ENCODE measurements around the gene CLIC1. TPM values are rescaled to one million over a fixed set of nuclear protein-coding genes. Genes with fewer than 3 reads are reported as not detected.

CLIC1 gene
- total and polyA plus RNA-seq, 10 of the 15 experiments (the other 5 are each of a cell fraction or from before 2014, with no cell fraction given) = 446 to 1,266 (median 636) TPM

DNA sequence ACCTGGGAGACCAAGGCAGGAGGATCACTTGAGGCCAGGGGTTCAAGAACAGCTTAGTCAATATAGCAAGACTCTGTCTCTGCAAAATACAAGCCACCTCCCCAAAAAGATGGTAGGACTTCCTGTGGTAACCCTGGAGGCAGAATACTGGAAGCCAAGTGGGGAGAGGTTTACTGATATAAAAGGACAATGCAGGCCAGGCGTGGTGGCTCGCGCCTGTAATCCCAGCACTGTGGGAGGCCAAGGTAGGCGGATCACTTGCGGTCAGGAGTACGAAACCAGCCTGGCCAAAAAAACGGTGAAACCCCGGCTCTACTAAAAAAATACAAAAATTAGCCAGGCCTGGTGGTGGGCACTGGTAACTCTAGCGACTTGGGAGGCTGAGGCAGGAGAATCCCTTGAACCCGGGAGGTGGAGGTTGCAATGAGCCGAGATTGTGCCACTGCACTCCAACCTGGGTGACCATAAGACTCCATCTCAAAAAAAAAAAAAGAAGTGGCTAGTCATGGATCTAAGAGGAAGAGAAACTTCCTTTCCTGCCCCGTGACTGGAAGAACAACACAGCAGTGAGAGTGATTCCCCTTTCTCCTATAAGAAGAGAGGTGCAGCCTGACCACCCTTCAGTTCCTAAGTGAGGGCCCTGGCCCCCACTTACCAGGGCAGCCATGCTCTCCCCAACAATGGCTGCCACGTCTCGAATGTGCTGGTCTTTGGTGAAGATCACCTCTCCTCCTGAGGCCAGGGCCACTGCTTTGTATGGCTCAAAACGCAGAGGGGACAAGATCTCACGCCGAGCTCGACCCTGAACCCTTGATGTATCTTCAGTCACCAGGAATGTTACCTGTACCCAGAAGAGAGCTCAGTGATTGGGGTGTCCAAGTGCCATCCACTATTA is 32.3 kb upstream of the CLIC1 start:
- Histone ChIP-seq H2AFZ (ENCODE audit: control insufficient read depth, low read depth, low read length) (no peak overlapping the region), H3K36me3 (ENCODE audit: control insufficient read depth in 2 of 2, insufficient read depth in 2 of 2, low read length in 1 of 2) (no peaks in the 10 kb centered on the region), H3K9me3 (replicated peaks; ENCODE audit: control insufficient read depth, insufficient read depth, low read length) (no peaks in the 10 kb centered on the region), H3K27me3 (replicated peaks in 1 of 2; ENCODE audit: control insufficient read depth in 2 of 2, insufficient read depth in 2 of 2, low read length in 1 of 2) (no peaks in the 10 kb centered on the region), H3K9ac (ENCODE audit: control insufficient read depth, insufficient read depth, low read length) (no peak overlapping the region), H3K4me2 (ENCODE audit: control insufficient read depth, insufficient read depth) (no peak overlapping the region), H4K20me1 (ENCODE audit: control insufficient read depth, insufficient read depth) (no peaks in the 10 kb centered on the region), H3K4me1 (ENCODE audit: control insufficient read depth, insufficient read depth, low read length) (no peaks in the 10 kb centered on the region), H3K27ac (ENCODE audit: control insufficient read depth, insufficient read depth) (no peak overlapping the region), H3K4me3 (no peak overlapping the region), H3K79me2 (ENCODE audit: control insufficient read depth, insufficient read depth, low read length) (no peaks in the 10 kb centered on the region)
- ATAC-seq (no peak), DNase-seq (ENCODE audit: low read depth, low spot score) (no peak), FAIRE-seq (no peak)
- ChIA-PET SMC1A (ENCODE audit: uncharacterized antibody, unreplicated experiment) (interaction anchor here (1.0 to 4.8 kb wide), 11 partner anchors 19 to 130 kb away, joined by 3 to 42 read pairs (median 4); partner anchors contain the start of genes CLIC1, DDAH2, LY6G5C and MSH5), CTCF (interaction anchor here (0.7 to 9.2 kb wide), 18 partner anchors 10 to 192 kb away, joined by 3 to 208 read pairs (median 10); partner anchors contain the start of genes CLIC1, DDAH2, HSPA1A and HSPA1L), RAD21 (ENCODE audit: unreplicated experiment) (interaction anchor here (0.7 to 3.6 kb wide), 9 partner anchors 29 to 146 kb away, joined by 4 to 44 read pairs (median 5); partner anchors contain the start of genes ABHD16A, DDAH2, GPANK1 and MSH5), POLR2A (interaction anchor here (0.5 to 3.0 kb wide), 4 partner anchors 31 to 64 kb away, joined by 3 to 27 read pairs (median 5); partner anchors contain the start of genes CLIC1, HSPA1B and MSH5)
- intact Hi-C loops (cut with micrococcal nuclease; ENCODE audit: unreplicated experiment) (loop anchor here (1.0 to 2.0 kb wide), 2 partner anchors 40 to 88 kb away; partner anchors contain the start of gene DDAH2), in situ Hi-C loops (cut with MboI) (no loop called here)
- no TSS peak for BruUV-seq (replicated peaks)
- 91% methylated on average over 18 of the region's 18 CpGs for WGBS (ENCODE audit: insufficient coverage, insufficient replicate concordance, low lambda C conversion rate, missing lambda C conversion rate)
- TF ChIP-seq POU2F2 (IDR thresholded peaks at IDR 0.05; ENCODE audit: borderline replicate concordance, low read depth, low read length) (no peak), RAD21 (IDR thresholded peaks at IDR 0.05; ENCODE audit: insufficient read depth, low read depth, low read length) (no peak)

GRCh38 chr6:31767096-31767645 is 30.8 kb upstream of the CLIC1 start:
- FAIRE-seq (no peak), DNase-seq (ENCODE audit: low read depth, low spot score) (no peak), ATAC-seq (no peak)
- no peak overlapping the region for H3K27ac ChIP-seq (ENCODE audit: control insufficient read depth, insufficient read depth)
- in situ Hi-C loops (cut with MboI) (no loop called here), intact Hi-C loops (cut with micrococcal nuclease; ENCODE audit: unreplicated experiment) (no loop called here)
- H3K4me1 ChIP-seq (ENCODE audit: control insufficient read depth, insufficient read depth, low read length) = no peaks in the 10 kb centered on the region
- 78% methylated on average over 6 of the region's 6 CpGs for WGBS (ENCODE audit: insufficient coverage, insufficient replicate concordance, low lambda C conversion rate, missing lambda C conversion rate)
- CTCF ChIA-PET = interaction anchor here (9.2 kb wide), 1 partner anchor 33 kb away, joined by 208 read pairs; the partner anchor contains the start of genes CLIC1, DDAH2 and MSH5
- H2AFZ ChIP-seq (ENCODE audit: control insufficient read depth, low read depth, low read length) = no peak overlapping the region
- no peaks in the 10 kb centered on the region for H3K36me3 ChIP-seq (ENCODE audit: control insufficient read depth in 2 of 2, insufficient read depth in 2 of 2, low read length in 1 of 2)
- POLR2A ChIA-PET = no interaction called here
- H3K4me2 ChIP-seq (ENCODE audit: control insufficient read depth, insufficient read depth) = no peak overlapping the region
- RAD21 ChIA-PET (ENCODE audit: unreplicated experiment) = no interaction called here
- no peak overlapping the region for H3K4me3 ChIP-seq
- H3K79me2 ChIP-seq (ENCODE audit: control insufficient read depth, insufficient read depth, low read length) = no peaks in the 10 kb centered on the region
- H3K9ac ChIP-seq (ENCODE audit: control insufficient read depth, insufficient read depth, low read length) = no peak overlapping the region
- no peaks in the 10 kb centered on the region for H4K20me1 ChIP-seq (ENCODE audit: control insufficient read depth, insufficient read depth)
- no peaks in the 10 kb centered on the region for H3K27me3 ChIP-seq (replicated peaks in 1 of 2; ENCODE audit: control insufficient read depth in 2 of 2, insufficient read depth in 2 of 2, low read length in 1 of 2)
- no TSS peak for BruUV-seq (replicated peaks)
- H3K9me3 ChIP-seq (replicated peaks; ENCODE audit: control insufficient read depth, insufficient read depth, low read length) = no peaks in the 10 kb centered on the region
- SMC1A ChIA-PET (ENCODE audit: uncharacterized antibody, unreplicated experiment) = interaction anchor here (1.6 kb wide), 1 partner anchor 30 kb away, joined by 3 read pairs; no protein-coding TSS in a partner anchor
- TF ChIP-seq CHD1 (IDR thresholded peaks at IDR 0.05; ENCODE audit: low read depth, low read length) (no peak), POLR2AphosphoS2 (IDR thresholded peaks at IDR 0.05; ENCODE audit: low read depth, low read length) (no peak), TBL1XR1 (IDR thresholded peaks at IDR 0.05; ENCODE audit: low read depth, low read length) (no peak), NFXL1 (IDR thresholded peaks at IDR 0.05; ENCODE audit: borderline replicate concordance) (no peak)
- TF ChIP-seq, protein P1, sequence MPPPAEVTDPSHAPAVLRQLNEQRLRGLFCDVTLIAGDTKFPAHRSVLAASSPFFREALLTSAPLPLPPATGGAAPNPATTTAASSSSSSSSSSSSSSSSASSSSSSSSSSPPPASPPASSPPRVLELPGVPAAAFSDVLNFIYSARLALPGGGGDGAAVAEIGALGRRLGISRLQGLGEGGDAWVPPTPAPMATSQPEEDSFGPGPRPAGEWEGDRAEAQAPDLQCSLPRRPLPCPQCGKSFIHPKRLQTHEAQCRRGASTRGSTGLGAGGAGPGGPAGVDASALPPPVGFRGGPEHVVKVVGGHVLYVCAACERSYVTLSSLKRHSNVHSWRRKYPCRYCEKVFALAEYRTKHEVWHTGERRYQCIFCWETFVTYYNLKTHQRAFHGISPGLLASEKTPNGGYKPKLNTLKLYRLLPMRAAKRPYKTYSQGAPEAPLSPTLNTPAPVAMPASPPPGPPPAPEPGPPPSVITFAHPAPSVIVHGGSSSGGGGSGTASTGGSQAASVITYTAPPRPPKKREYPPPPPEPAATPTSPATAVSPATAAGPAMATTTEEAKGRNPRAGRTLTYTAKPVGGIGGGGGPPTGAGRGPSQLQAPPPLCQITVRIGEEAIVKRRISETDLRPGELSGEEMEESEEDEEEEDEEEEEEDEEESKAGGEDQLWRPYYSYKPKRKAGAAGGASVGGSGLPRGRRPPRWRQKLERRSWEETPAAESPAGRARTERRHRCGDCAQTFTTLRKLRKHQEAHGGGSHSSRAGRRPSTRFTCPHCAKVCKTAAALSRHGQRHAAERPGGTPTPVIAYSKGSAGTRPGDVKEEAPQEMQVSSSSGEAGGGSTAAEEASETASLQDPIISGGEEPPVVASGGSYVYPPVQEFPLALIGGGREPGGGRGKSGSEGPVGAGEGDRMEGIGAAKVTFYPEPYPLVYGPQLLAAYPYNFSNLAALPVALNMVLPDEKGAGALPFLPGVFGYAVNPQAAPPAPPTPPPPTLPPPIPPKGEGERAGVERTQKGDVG (CRISPR knock-in tag; IDR thresholded peaks at IDR 0.05) = no peak
- TF ChIP-seq, protein P2, sequence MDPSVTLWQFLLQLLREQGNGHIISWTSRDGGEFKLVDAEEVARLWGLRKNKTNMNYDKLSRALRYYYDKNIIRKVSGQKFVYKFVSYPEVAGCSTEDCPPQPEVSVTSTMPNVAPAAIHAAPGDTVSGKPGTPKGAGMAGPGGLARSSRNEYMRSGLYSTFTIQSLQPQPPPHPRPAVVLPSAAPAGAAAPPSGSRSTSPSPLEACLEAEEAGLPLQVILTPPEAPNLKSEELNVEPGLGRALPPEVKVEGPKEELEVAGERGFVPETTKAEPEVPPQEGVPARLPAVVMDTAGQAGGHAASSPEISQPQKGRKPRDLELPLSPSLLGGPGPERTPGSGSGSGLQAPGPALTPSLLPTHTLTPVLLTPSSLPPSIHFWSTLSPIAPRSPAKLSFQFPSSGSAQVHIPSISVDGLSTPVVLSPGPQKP (IDR thresholded peaks at IDR 0.05; ENCODE audit: low read depth, low read length) = no peak

Data from GM12878 (cell line).